Testis (tissue), 2 donors: ENCODE measurements around the gene RAB6B.

ENCODE experiments used
- POLR2A ChIP-seq: fragments of 450-650 bp; IDR thresholded peaks from one replicate; pipeline ENCODE4 v1.6.1; 2017; ENCODE audit warnings: antibody characterized with exemption, mild to moderate bottlenecking, moderate library complexity
- TF ChIP-seq, protein P1 (sequence below), 3 experiments: fragments of 450-650 bp in 2 of 3; fragments of 200-600 bp in 1 of 3; sonication (generic) in 1 of 3; IDR thresholded peaks; one replicate each; pipeline ENCODE4 v1.5.1; 2016 to 2019; ENCODE audit warnings: antibody characterized with exemption in 3 of 3, mild to moderate bottlenecking in 2 of 3, moderate library complexity in 1 of 3

DNA sequence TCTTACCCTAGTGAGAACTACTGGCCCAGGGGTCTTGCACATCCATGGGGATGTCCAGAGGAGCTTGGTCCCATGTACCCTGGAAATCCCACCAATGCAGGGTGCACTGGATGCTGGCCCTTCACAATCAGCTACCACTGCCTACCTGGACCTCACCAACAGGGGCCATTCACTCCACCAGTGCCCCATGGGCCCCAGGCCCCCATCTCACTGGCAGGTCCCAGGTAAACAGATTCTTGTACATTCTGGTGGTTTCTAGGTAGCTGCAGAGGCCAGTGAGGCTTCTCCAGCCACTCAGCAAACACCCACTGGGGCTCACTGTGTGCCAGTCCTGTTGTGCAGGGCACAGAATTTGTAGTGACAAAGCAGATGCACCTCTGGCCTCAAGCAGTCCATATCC is 24.9 kb downstream of the RAB6B start:
- TF ChIP-seq, protein P1, sequence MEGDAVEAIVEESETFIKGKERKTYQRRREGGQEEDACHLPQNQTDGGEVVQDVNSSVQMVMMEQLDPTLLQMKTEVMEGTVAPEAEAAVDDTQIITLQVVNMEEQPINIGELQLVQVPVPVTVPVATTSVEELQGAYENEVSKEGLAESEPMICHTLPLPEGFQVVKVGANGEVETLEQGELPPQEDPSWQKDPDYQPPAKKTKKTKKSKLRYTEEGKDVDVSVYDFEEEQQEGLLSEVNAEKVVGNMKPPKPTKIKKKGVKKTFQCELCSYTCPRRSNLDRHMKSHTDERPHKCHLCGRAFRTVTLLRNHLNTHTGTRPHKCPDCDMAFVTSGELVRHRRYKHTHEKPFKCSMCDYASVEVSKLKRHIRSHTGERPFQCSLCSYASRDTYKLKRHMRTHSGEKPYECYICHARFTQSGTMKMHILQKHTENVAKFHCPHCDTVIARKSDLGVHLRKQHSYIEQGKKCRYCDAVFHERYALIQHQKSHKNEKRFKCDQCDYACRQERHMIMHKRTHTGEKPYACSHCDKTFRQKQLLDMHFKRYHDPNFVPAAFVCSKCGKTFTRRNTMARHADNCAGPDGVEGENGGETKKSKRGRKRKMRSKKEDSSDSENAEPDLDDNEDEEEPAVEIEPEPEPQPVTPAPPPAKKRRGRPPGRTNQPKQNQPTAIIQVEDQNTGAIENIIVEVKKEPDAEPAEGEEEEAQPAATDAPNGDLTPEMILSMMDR (IDR thresholded peaks at IDR 0.05) = no peak
- no peak for TF ChIP-seq POLR2A
